ENCODE data around the gene CRELD1. TPM values are rescaled to one million over a fixed set of nuclear protein-coding genes. Genes with fewer than 3 reads are reported as not detected.

CRELD1 gene
- total and polyA plus RNA-seq, 2 of the 13 experiments (the other 11 are each of a cell fraction or from before 2014, with no cell fraction given): 27.1 to 61.9 TPM

GRCh38 chr3:9890249-9891071 is 43.2 kb upstream of the CRELD1 start, which contains the start of gene JAGN1 (continued):
- TF ChIP-seq ZNF574 (CRISPR knock-in tag; IDR thresholded peaks at IDR 0.05) (peak; percentile 100), ZNF660 (CRISPR knock-in tag; IDR thresholded peaks at IDR 0.05; ENCODE audit: borderline replicate concordance, low read depth) (peak; percentile 82; the same call in 1 of the 2 replicates), CREB3 (CRISPR knock-in tag; IDR thresholded peaks at IDR 0.05) (peak; percentile 76; the same call in 1 of the 2 replicates), ZGPAT (CRISPR knock-in tag; IDR thresholded peaks at IDR 0.05) (peak; percentile 94), FOSL2 (CRISPR knock-in tag; IDR thresholded peaks at IDR 0.05) (peak; percentile 49), ZMAT3 (CRISPR knock-in tag; conservative IDR thresholded peaks at IDR 0.05) (peak; percentile 84), ZBTB43 (CRISPR knock-in tag; conservative IDR thresholded peaks at IDR 0.05) (peak; percentile 28), ZNF280D (CRISPR knock-in tag; IDR thresholded peaks at IDR 0.05) (peak; percentile 55; the same call in 1 of the 2 replicates), ZBTB7B (CRISPR knock-in tag; IDR thresholded peaks at IDR 0.05) (peak; percentile 88), TEF (CRISPR knock-in tag; IDR thresholded peaks at IDR 0.05) (no peak; the same call in 1 of the 2 replicates), LCORL (IDR thresholded peaks at IDR 0.05) (no peak), LCORL (CRISPR knock-in tag; IDR thresholded peaks at IDR 0.05) (peak; percentile 62), ELF3 (CRISPR knock-in tag; IDR thresholded peaks at IDR 0.05) (no peak), ISX (CRISPR knock-in tag; conservative IDR thresholded peaks at IDR 0.05) (peak; percentile 90), ZNF782 (CRISPR knock-in tag; IDR thresholded peaks at IDR 0.05; ENCODE audit: borderline replicate concordance) (peak; percentile 74; the same call in 1 of the 2 replicates), NR2F1 (CRISPR knock-in tag; IDR thresholded peaks at IDR 0.05) (peak in 1 of 2 experiments; percentile 13; a peak in 1 of 4 replicates), ZNF296 (CRISPR knock-in tag; conservative IDR thresholded peaks at IDR 0.05) (no peak), ZNF703 (CRISPR knock-in tag; IDR thresholded peaks at IDR 0.05; ENCODE audit: borderline replicate concordance) (peak; percentile 93)
